ENCODE measurements around the gene ASB4. TPM values are rescaled to one million over a fixed set of nuclear protein-coding genes. Genes with fewer than 3 reads are reported as not detected.
"Not testable (repeated sequence)": the region's sequence is repeated elsewhere in the genome, so short reads cannot be mapped to it uniquely, and the experiment has no call there.

ASB4 gene
- under 1 TPM in 4 of 8 experiments, not detected in 4; 0.13 to 0.85 (median 0.62) TPM for total RNA-seq

DNA sequence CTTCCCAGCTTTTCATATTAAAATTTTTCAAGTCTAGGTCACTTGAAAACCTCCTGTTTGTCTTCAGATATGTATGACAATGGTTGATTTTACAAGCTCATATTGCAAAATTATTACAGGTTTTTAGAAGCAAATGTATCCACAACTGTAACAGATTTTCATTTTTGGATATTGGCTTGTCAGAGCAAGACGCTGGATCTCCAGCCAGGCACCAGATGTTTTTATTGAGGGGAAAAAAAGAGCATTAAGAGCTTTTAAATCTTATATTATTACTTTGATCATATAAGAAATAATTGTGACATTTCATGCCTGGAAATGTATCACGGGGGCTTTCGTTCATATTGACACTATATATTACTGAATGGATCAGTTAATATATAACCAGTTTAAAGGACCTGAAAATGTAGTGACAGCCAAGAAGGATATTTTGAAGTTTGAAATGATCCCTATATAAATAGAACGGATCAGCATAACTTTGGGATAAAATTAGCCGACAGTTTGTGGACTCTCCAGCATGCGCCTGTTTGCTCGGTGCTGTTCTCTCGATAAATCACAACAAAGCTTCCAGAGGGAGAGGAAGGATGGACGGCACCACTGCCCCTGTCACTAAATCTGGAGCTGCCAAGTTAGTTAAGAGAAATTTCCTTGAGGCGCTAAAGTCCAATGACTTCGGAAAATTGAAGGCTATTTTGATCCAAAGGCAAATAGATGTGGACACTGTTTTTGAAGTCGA, at the start of gene ASB4:
TSS of gene ASB4 (plus strand) at position 553 of the 733 bp plus-strand sequence. CDS start at position 582, 29 bp downstream.
- no peak within 1 kb of the TSS for H3K4me3 ChIP-seq
- in situ Hi-C loops (cut with MboI; ENCODE audit: low pct_unique_long_range_greater_than_20kb in 2 of 9, low sequenced_read_pairs in 9 of 9, unreplicated experiment in 9 of 9) = loop anchor here in 2 of 9 experiments (25.0 kb wide), 1 partner anchor 1023 kb away; no protein-coding TSS in a partner anchor
- ATAC-seq (replicated peaks in 6 of 8) = peak in 1 of 8 experiments; percentile 47
- peaks cover 0 to 11% of the 10 kb centered on the region in 2 donors for H3K4me1 ChIP-seq (replicated peaks in 1 of 2)
- WGBS, 10 experiments = 17 to 100% (median 70%) methylated on average over 1 to 12 of the region's 12 CpGs
- no peak within 1 kb of the TSS for H3K27ac ChIP-seq

DNA sequence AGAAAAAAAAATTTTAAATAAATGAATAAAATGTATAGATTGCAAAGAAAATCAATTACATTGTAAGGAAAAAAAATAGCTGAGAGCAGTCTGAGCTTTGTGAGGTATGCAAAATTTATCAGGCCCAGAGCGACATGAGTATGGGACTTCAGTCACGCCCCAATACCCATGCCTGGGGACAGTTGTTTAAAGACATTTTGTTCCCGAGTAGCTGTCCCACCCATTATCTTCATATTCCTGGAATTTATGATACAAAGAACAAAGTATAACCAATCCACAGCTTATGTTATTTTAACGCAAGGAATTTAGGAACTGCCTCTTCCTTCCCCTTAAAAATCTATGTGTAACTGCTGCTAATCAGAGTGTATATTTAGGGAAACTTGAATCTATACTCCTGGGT, 49.3 kb upstream of the ASB4 start:
- peak in 1 of 8 experiments; percentile 26 for ATAC-seq (replicated peaks in 6 of 8)
- H3K27ac ChIP-seq = no peak overlapping the region
- peaks cover 3 to 15% of the 10 kb centered on the region in 2 donors for H3K4me1 ChIP-seq (replicated peaks in 1 of 2)
- WGBS, 10 experiments = 3 to 92% (median 83%) methylated on average over 1 to 4 of the region's 4 CpGs
- in situ Hi-C loops (cut with MboI; ENCODE audit: low pct_unique_long_range_greater_than_20kb in 2 of 9, low sequenced_read_pairs in 9 of 9, unreplicated experiment in 9 of 9) = no loop called here
- no peak overlapping the region for H3K4me3 ChIP-seq

GRCh38 chr7:95440394-95441038, 45.2 kb upstream of the ASB4 start:
- whole genome bisulfite sequencing, 10 experiments = 71 to 100% (median 95%) methylated on average over 1 to 3 of the region's 3 CpGs; no CpG with 5 or more reads in 2 of the 10 experiments
- no peak overlapping the region for H3K27ac ChIP-seq
- H3K4me1 ChIP-seq (replicated peaks in 1 of 2) = peaks cover 0 to 11% of the 10 kb centered on the region in 2 donors
- in situ Hi-C loops (cut with MboI; ENCODE audit: low pct_unique_long_range_greater_than_20kb in 2 of 9, low sequenced_read_pairs in 9 of 9, unreplicated experiment in 9 of 9) = no loop called here
- peak in 1 of 8 experiments; percentile 26 for ATAC-seq (replicated peaks in 6 of 8)
- H3K4me3 ChIP-seq = no peak overlapping the region

- ATAC-seq (replicated peaks in 6 of 8) = no peak
- Histone ChIP-seq H3K4me1 (replicated peaks in 1 of 2) (peaks cover 0 to 10% of the 10 kb centered on the region in 2 donors), H3K27ac (no peak overlapping the region), H3K4me3 (no peak overlapping the region)
- WGBS, 10 experiments = 60 to 100% (median 78%) methylated on average over 1 to 6 of the region's 7 CpGs
- in situ Hi-C loops (cut with MboI; ENCODE audit: low pct_unique_long_range_greater_than_20kb in 2 of 9, low sequenced_read_pairs in 9 of 9, unreplicated experiment in 9 of 9) = no loop called here
Observed at GRCh38 chr7:95441042-95441823, 44.5 kb upstream of the ASB4 start.

GRCh38 chr7:95444796-95445195, 40.9 kb upstream of the ASB4 start:
- in situ Hi-C loops (cut with MboI; ENCODE audit: low pct_unique_long_range_greater_than_20kb in 2 of 9, low sequenced_read_pairs in 9 of 9, unreplicated experiment in 9 of 9) = no loop called here
- no peak for ATAC-seq (replicated peaks in 6 of 8)
- Histone ChIP-seq H3K4me1 (replicated peaks in 1 of 2) (peaks cover 0 to 10% of the 10 kb centered on the region in 2 donors), H3K27ac (no peak overlapping the region), H3K4me3 (no peak overlapping the region)
- WGBS, 10 experiments = 0 to 88% (median 68%) methylated on average over 1 to 2 of the region's 2 CpGs; no CpG with 5 or more reads in 1 of the 10 experiments

GRCh38 chr7:95446618-95447017, 39.1 kb upstream of the ASB4 start:
- 95 to 100% (median 98%) methylated on average over 1 to 3 of the region's 3 CpGs; no CpG with 5 or more reads in 2 of the 10 experiments for WGBS, 10 experiments
- in situ Hi-C loops (cut with MboI; ENCODE audit: low pct_unique_long_range_greater_than_20kb in 2 of 9, low sequenced_read_pairs in 9 of 9, unreplicated experiment in 9 of 9) = no loop called here
- H3K27ac ChIP-seq = no peak overlapping the region

DNA sequence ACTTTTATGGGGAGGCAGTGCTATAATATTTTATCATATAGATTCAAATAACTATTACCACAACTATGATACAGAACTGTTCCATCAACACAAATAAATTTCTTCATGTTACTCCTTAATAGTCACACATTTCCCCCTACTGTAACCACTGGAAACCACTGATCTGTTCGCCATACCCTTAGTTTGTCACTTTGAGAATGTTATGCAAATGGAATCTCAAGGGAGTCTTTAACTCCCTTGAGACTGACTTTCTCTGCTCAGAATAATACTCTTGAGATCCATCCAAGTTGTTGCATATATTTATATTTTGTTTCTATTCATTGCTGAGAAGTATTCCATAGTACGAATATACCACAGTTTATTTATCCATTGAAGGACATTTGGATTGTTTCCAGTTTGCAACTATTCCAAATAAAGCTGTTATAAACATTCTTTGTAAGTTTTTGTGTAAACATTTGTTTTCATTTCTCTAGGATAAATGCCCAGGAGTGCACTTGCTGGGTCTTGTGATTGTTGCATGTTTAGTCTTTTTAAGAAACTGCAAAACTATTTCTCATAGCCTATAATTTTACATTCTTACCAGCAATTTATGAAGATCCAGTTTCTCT, 31.2 kb upstream of the ASB4 start:
- in situ Hi-C loops (cut with MboI; ENCODE audit: low pct_unique_long_range_greater_than_20kb in 2 of 9, low sequenced_read_pairs in 9 of 9, unreplicated experiment in 9 of 9) = no loop called here
- WGBS, 10 experiments = 14 to 90% (median 73%) methylated on average over 1 to 2 of the region's 2 CpGs; no CpG with 5 or more reads in 2 of the 10 experiments
- Histone ChIP-seq H3K27ac (no peak overlapping the region), H3K4me3 (no peak overlapping the region), H3K4me1 (replicated peaks in 1 of 2) (no peaks in the 10 kb centered on the region)
- no peak for ATAC-seq (replicated peaks in 6 of 8)

More at GRCh38 chr7:95446618-95447017, 39.1 kb upstream of the ASB4 start:
- no peak overlapping the region for H3K4me3 ChIP-seq
- ATAC-seq (replicated peaks in 6 of 8) = no peak
- H3K4me1 ChIP-seq (replicated peaks in 1 of 2) = no peaks in the 10 kb centered on the region

- H3K4me1 ChIP-seq (replicated peaks in 1 of 2) = no peaks in the 10 kb centered on the region
- no peak for ATAC-seq (replicated peaks in 6 of 8)
- in situ Hi-C loops (cut with MboI; ENCODE audit: low pct_unique_long_range_greater_than_20kb in 2 of 9, low sequenced_read_pairs in 9 of 9, unreplicated experiment in 9 of 9) = no loop called here
Observed at GRCh38 chr7:95457947-95458346, 27.8 kb upstream of the ASB4 start.

DNA sequence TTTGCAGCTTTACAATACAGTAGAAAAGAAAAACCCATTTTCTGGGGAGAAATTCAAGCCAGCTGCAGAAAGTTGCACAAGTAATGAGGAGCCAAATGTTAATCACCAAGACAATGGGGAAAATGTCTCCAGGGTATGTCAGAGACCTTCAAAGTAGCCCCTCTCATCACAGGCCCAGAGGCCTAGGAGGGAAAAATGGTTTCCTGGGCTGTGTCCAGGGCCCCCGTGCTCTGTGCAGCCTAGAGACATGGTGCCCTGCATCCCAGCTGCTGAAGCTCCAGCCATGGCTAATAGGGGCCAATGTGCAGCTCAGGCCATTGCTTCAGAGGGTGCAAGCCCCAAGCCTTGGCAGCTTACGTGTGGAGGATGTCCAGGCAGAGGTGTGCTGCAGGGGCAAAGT, 25.1 kb upstream of the ASB4 start:
- H3K27ac ChIP-seq; ATAC-seq (replicated peaks in 6 of 8); H3K4me1 ChIP-seq (replicated peaks in 1 of 2); H3K4me3 ChIP-seq; in situ Hi-C loops (cut with MboI; ENCODE audit: low pct_unique_long_range_greater_than_20kb in 2 of 9, low sequenced_read_pairs in 9 of 9, unreplicated experiment in 9 of 9): not testable (repeated sequence)
- 88 to 100% (median 100%) methylated on average over 1 of the region's 2 CpGs; no CpG with 5 or more reads in 7 of the 10 experiments for WGBS, 10 experiments

More at GRCh38 chr7:95457947-95458346, 27.8 kb upstream of the ASB4 start:
- H3K4me3 ChIP-seq = no peak overlapping the region
- no peak overlapping the region for H3K27ac ChIP-seq

DNA sequence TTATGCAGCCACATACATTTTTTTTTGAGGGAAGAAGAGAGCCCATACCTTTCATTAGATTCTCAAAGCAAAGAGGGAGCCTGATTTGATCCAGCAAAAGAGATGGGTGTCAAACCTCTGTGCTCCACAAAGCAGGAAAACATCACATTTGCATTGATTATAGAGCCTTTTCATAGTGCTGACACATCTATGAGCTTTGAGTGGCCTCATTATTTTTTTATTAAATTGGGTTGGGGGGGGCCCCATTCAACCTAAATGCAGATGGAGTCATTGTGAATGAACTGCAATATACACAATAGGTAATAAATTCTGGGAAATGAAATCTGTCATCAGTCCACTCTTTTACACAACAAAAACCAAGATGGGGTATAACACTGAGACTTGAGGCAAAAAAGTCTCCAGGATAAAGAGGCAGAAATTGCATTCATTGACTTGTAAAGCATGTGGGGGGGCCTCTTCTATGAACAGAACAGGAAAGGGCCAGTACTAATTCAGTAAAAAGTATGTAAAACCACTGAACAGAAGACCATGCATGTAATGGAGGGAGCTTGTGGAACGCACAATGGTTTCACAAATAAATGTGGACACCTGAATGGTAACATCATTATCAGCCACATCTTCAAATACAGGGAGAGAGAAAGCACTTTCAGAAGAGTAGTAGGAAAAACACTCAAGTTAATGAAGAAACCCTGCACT, 17.7 kb upstream of the ASB4 start:
- in situ Hi-C loops (cut with MboI; ENCODE audit: low pct_unique_long_range_greater_than_20kb in 2 of 9, low sequenced_read_pairs in 9 of 9, unreplicated experiment in 9 of 9) = no loop called here
- WGBS, 10 experiments = 14 to 100% (median 80%) methylated on average over 1 of the region's 1 CpG; no CpG with 5 or more reads in 5 of the 10 experiments
- Histone ChIP-seq H3K4me3 (no peak overlapping the region), H3K27ac (no peak overlapping the region), H3K4me1 (replicated peaks in 1 of 2) (peaks cover 45 to 60% of the 10 kb centered on the region in 2 donors)
- ATAC-seq (replicated peaks in 6 of 8) = peak in 5 of 8 experiments; percentile 53 to 83 (median 64)

- Histone ChIP-seq H3K27ac (peak overlapping the region in 1 of 2 donors; percentile 9), H3K4me3 (no peak overlapping the region), H3K4me1 (replicated peaks in 1 of 2) (peaks cover 54 to 71% of the 10 kb centered on the region in 2 donors)
- in situ Hi-C loops (cut with MboI; ENCODE audit: low pct_unique_long_range_greater_than_20kb in 2 of 9, low sequenced_read_pairs in 9 of 9, unreplicated experiment in 9 of 9) = no loop called here
- WGBS, 10 experiments = 25 to 89% (median 63%) methylated on average over 1 of the region's 1 CpG; no CpG with 5 or more reads in 1 of the 10 experiments
- no peak for ATAC-seq (replicated peaks in 6 of 8)
Observed at GRCh38 chr7:95469187-95469586, 16.6 kb upstream of the ASB4 start.

GRCh38 chr7:95469848-95470247, 15.9 kb upstream of the ASB4 start:
- peak overlapping the region in 1 of 2 donors; percentile 58 for H3K27ac ChIP-seq
- H3K4me1 ChIP-seq (replicated peaks in 1 of 2) = peaks cover 54 to 71% of the 10 kb centered on the region in 2 donors
- H3K4me3 ChIP-seq = no peak overlapping the region
- 0 to 100% (median 30%) methylated on average over 1 to 4 of the region's 4 CpGs; no CpG with 5 or more reads in 1 of the 10 experiments for WGBS, 10 experiments
- in situ Hi-C loops (cut with MboI; ENCODE audit: low pct_unique_long_range_greater_than_20kb in 2 of 9, low sequenced_read_pairs in 9 of 9, unreplicated experiment in 9 of 9) = loop anchor here in 1 of 9 experiments (10.0 kb wide), 1 partner anchor 105 kb away; no protein-coding TSS in a partner anchor
- peak in 5 of 8 experiments; percentile 68 to 81 (median 76) for ATAC-seq (replicated peaks in 6 of 8)
